NCI-H2227 (cell line): Measurements from ENCODE around the gene HMGCL.
A peak's percentile ranks its signal among the peaks of the same experiment; 100 is the strongest.
"Not testable (repeated sequence)": the region's sequence is repeated elsewhere in the genome, so short reads cannot be mapped to it uniquely, and the experiment has no call there.

Experiments used
- DNase-seq: peaks from one replicate; lab custom pipeline; 2025; ENCODE audit not compliant: unreplicated experiment; lab: John Stamatoyannopoulos, UW

Gene HMGCL

DNA sequence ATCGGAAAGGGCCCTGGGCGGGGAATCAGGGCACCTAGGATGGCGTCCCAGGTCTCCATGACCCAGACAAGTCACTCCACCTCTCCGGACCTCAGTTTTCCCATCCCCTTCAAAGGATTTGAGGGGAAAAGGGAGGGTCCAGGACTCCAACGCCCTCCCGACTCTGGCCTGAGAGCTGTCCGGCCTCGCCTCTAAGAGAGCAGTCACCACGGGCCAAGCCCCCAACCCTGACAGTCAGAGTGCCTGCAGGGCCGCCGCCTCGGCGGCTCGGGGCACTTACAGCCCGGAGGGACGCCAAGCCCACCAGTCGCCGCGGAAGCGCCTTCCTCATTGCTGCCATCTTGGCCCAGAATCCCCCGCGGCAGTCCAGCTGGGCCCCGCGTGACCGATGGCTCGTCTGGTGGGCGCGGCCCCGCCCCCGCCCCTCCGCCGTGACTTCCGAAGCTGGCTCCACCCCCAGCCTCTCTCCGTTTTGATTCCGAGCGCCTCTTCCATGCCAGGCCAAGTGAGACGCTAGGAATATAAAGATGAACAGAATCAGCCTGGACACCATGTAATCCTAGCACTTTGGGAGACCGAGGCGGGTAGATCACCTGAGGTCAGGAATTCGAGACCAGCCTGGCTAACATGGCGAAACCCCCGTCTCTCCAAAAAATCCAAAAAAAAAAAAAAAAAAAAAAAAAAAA lies at the start of gene HMGCL:
TSS of gene HMGCL (minus strand) at position 354 of the 686 bp plus-strand sequence. CDS start at position 340, 14 bp downstream.
- peak; percentile 95 for DNase-seq

DNA sequence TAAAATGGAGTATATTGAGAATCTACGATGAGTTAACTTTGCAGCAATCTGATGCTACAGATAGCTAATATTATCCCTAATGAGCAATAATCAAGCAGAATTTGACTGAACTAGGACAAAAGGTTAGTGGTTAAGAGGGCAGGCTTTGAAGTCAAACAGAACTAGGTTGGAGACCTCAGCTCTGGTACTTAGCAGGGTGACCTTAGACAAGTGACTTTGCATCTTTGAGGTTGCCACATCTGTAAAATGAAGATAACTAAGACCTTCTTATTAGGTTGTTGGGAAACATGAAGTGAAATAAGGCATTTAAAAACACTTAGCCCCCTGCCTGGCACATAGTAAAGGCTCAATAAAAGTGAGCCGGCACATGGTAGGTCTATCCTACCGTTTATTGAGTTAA lies 47.2 kb upstream of the HMGCL start:
- DNase-seq = no peak

DNA sequence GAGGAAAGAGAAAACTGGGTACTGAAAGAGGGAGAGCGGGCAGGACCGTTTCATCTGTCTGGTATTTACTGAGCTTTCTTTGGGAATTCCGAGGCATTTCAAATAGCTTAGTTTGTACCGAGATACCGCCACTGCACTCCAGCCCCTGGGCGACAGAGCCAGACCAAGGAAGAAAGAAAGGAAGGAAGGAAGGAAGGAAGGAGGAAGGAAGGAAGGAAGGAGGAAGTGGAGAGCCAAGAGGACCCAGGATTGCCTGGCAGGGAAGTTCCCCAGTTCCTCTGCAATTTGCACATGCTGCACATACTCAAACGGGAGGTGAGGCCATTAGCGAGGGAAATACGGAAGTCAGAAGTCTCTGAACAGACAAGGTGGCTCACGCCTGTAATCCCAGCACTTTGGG lies 43.8 kb upstream of the HMGCL start:
- DNase-seq = no peak

DNA sequence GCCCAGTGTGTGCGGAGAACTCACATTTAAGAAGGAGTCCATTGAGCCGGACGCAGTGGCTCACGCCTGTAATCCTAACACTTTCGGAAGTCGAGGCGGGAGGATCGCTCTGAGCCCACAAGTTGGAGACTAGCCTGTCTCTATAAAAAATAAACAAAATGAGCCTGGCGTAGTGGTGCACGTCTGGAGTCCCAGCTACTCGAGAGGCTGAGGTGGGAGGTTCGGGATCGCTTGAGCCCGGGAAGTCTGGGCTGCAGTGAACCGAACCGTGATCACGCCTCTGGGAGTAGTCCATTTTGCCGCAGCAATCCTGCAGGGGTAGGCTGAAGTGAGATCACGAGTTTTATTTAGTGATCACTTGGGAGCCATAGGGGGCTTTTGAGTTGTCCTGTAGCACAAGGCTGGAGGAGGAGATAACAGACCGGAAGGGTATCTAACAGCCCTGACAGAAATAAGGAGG lies 43.4 kb upstream of the HMGCL start:
- peak; percentile 74 for DNase-seq

DNA sequence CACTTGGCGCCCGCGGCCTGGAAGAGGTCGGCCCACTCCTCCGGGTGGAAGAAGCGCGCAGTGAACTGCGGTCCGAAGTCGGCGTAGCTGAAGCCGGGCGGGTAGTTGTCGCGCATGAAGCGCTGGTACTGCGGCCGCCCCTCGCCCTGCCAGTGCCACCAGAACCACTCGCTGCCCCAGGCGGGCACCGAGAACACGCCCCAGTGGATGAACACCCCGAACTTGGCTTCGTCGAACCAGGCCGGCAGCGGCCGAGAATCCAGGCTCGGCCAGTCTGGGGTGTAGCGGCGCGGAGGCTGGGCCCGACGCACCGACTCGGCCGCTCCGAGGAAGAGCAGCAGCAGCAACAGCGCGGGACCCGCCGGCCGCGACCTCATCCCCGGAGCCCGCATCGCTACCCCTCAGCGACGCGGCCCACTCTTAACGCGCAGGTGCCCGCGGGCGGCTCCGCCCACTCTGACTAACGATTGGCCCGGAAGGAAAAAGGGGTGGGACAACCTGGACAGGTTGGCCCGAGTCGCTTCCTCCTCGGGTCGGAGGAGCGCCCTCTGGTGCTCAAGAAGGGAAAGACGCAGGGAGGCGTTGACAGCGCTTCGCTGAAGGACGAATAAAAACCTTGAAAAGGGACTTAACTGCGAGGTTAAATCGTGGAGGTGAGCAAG lies 42.8 kb upstream of the HMGCL start, which contains the start of gene FUCA1:
TSS of gene FUCA1 (minus strand) at position 396 of the 662 bp plus-strand sequence. CDS start at position 392, 4 bp downstream.
- peak; percentile 99 for DNase-seq

DNA sequence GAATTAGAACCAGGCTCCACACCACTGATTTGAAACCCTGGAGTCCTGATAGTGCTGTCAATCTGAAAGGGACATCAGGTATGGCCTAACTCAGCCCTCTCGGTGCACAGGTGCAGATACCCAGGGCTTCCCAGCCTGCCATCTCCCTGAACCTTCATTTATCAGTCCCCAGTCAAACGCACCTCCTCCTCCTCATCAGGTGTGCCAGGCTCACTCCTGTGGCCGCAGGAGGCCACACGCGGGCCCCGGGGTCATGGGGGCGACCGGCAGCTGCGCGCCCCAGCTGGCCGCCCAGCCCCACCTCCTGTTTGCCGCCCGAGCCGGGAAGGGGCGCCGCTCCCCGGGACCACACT lies 42.3 kb upstream of the HMGCL start:
- no peak for DNase-seq

DNA sequence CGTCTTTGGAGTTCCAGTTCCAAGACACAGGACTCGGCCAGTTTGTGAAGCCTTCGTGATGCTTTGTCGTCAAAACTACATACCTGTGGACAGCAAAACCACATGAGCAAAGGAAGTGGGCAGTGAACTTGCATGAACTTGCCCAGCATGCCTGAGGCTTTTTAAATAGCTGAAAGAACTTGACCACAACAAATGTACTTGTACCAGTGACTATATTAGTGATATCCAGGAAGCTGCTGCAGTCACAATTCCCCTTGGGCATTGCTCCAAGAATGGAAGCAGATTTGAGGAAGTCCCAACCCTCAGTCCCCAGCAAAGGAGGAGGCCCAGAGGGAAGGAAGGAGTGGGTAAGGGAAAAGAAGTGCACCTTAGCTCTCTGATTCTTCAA lies 40.3 kb upstream of the HMGCL start:
- DNase-seq = no peak

DNA sequence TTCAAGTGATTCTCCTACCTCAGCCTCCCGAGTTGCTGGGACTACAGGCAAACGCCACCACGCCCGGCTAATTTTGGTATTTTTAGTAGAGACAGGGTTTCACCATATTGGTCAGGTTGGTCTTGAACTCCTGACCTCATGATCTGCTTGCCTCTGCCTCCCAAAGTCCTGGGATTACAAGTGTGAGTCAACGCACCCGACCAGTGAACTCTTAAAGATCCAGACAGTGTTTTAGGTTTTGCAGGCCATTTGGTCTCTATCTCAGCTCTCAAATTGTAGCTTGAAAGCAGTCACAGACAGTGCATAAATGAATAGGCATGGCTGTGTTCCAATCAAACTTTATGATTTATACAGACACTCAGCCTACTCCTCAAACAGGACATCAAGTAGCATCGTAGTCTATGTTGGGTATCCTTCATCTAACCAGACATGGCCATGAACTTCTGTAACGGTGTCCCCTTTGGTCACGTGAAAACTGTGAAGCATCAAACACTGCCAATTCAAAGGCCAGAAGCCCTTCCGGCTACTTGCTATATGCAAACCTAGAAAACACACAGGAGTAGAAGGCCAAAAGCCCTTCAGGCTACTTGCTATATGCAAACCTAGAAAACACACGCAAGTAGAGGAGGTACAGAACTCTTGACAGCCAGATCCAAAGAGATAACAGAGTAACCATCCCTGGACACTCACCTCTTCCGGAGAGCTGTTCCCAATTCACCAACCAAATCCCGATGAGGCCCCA lies 39.7 kb upstream of the HMGCL start:
- no peak for DNase-seq

DNA sequence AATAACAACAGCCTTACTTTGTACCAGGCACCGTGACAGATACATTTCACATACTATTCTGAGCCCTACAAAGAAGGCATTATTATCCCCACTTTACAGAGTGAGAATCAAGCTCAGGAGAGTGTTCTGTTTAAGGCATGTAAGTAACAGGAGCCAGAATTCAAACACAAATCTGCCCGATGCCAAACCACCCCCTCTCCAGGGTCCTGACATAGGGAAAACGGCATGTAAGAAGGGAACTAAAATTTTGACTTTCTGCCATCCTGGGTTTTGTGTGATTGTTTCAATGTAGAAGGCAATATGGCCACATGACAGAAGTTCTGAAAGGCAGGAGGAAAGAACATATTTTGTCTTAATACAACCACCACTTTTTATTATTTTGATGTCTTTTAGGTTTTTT lies 37.4 kb upstream of the HMGCL start:
- DNase-seq = no peak

DNA sequence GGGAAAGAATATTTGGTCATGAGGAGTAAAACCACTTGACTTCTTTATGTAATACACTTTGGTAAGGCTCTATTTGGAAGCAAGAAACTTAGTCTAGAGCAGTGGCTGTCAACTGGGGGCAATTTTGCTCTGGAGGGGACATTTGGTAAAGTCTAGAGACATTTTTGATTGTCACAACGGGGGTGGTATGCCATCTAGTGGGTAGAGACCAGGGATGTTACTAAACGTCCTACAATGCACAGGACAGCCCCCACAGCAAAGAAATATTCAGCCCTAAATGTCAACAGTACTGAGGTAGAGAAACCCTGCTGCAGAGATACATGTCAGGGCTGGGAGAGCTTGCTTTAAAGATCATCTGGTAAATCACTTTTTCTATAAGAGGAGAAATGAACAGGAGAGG lies 29.3 kb upstream of the HMGCL start:
- no peak for DNase-seq

DNA sequence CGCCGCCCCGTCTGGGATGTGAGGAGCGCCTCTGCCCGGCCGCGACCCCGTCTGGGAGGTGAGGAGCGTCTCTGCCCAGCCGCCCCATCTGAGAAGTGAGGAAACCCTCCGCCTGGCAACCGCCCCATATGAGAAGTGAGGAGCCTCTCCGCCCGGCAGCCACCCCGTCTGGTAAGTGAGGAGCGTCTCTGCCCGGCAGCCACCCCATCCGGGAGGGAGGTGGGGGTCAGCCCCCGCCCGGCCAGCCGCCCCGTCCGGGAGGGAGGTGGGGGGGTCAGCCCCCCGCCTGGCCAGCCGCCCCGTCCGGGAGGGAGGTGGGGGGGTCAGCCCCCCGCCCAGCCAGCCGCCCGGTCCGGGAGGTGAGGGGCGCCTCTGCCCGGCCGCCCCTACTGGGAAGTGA lies 27.9 kb upstream of the HMGCL start:
- not testable (repeated sequence) for DNase-seq

DNA sequence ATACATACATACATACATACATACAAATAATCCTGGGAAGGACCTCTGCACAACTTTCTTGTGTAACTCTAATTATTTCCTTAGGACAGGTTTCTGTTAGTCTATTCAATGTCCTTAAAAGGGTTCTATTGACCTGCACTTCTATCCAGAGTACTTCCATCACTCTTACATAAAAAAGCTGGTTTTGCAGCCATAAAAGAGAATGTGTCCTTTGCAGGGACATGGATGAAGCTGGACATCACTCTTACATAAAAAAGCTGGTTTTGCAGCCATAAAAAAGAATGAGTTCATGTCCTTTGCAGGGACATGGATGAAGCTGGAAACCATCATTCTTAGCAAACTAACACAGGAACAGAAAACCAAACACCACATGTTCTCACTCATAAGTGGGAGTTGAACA lies 26.2 kb upstream of the HMGCL start:
- DNase-seq = not testable (repeated sequence)

DNA sequence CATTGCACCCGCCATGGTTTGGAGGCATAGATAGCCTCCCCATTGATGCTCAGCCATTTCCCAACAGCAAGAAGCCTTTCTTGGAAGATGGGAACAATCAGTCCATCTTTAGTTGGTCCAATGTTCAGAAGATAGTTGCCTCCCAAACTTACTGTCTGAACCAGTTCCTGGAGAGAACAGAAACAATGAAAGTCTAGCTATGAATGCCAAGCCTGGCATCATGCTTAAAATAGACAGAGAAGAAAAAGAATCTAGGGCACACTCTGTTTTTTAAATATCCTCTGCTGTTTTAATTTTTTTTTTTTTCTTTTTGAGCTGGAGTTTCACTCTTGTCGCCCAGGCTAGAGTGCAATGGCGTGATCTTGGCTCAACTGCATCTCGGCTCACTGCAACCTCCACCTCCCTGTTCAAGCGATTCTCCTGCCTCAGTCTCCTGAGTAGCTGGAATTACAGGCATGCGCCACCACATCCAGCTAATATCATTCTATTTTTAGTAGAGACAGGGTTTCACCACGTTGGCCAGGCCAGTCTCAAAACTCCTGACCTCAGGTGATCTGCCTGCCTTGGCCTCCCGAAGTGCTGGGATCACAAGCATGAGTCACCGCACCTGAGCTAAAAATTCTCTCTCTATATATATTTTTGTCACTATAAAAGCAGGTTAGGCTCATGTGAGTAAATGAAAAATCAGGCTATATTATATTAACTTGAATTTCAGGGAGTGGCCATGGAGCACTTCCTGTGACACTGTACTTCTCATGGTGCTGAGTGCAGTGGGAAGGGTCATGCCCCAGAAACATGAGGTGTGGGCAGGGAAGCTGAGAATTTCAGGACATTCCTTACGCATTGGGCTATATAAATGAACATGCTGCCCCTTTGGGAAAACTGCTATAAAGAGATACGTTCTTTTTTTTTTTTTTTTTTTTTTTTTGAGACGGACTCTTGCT lies 23.7 kb upstream of the HMGCL start:
- DNase-seq = no peak

DNA sequence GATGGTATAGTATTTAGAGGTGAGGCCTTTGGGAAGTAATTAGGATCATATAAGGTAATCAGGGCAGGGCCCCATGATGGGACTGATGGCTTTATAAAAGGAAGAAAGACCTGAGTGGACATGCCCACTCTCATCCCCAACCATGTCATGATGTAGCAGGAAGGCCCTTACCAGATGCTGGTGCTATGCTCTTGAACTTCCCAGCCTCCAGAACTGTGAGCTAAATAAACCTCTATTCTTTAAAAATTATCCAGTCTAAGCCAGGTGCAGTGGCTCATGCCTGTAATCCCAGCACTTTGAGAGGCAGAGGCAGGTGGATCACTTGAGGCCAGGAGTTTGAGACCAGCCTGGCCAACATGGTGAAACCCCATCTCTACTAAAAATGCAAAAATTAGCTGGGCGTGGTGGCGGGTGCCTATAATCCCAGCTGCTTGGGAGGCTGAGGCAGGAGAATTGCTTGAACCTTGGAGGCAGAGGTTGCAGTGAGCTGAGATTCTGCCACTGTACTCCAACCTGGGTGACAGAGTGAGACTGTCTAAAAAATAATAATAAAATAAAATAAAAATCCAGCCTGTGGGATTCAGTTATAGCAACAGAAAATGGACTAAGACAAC lies 22.4 kb upstream of the HMGCL start:
- DNase-seq = not testable (repeated sequence)

DNA sequence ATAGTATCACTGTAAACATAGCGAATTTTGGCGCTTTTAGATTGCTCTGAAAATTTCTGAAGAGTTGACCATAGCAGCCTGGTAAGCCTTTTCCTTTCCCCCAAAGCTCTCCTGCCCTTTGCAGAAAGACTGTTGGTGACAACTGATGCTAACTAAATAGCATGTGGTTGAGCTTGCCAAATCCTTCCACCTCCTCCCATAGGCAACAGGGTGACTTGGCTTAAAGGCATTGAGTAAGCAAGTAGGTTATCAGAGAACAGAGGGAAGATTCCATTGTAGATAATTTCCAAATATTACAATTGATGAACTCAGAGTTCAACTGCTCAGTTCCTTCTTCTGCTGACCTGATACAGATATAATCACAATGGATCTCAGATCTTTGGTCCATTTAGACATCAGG lies 19.9 kb upstream of the HMGCL start:
- DNase-seq = no peak

DNA sequence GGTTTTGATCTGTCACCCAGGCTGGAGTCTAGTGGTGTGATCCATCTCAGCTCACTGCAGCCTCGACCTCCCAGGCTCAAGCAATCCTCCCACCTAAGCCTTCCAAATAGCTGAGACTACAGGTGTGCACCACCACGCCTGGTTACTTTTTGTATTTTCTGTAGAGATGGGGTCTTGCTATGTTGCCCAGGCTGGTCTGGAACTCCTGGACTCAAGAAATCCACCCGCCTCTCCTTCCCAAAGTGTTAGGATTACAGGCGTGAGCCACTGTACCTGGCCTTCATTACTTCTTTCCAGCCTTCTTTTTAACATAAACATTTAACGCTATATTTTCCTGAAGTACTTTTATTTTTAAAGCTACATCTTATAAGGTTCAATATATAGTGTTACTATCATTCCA lies 18.4 kb upstream of the HMGCL start:
- no peak for DNase-seq

DNA sequence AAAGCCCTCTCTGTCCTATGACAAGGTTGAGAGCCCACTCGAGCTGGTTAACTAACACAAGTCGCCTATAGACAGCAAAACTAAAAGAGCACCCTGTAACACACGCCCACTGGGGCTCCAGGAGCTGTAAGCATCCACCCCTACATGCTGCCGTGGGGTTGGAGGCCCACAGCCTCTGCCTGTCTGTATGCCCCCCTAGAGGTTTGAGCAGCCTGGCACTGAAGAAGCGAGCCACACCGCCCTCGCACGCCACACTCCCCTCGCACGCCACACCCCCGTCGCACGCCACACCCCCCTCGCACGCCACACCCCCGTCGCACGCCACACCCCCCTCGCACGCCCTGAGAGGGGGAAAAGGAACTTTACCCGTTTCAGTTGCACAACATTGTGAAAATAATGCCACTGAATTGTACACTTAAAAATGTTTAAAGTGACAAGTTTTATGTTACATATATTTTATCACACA lies 13.2 kb upstream of the HMGCL start:
- peak; percentile 72 for DNase-seq

DNA sequence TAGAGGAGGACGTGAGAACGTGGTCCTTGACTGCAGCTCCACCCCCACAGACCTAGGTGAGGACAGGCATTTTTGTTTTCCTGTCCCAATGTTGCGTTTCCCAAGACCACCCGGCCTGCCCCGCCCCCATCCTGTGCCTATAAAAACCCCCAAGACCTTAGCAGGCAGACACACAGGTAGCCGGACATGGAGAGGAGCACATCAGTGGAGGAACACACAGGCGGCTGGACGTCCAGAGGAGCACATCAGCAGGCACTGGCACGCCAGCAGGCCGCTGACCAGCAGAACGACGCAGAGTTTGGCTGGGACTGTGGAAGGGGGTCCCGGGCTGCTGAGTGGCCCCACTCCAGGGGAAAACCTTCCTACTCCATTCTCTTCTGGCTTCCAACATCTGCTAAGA lies 12.7 kb upstream of the HMGCL start:
- no peak for DNase-seq

DNA sequence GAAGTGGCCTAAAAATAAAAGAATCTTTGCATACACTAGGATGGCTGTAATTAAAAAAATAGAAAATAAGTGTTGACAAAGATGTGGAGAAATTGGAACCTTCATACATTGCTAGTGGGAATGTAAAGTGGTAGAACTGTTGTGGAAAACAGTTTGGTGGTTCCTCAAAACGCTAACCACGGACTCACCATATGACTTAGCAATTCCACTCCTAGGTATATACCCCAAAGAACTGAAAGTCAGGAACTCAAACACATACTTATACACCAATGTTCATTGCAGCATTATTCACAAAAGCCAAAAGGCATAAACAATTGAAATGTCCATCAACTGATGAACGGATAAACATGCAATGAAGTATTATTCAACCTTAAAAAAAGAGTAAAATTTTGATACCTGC lies 10.8 kb upstream of the HMGCL start:
- no peak for DNase-seq

DNA sequence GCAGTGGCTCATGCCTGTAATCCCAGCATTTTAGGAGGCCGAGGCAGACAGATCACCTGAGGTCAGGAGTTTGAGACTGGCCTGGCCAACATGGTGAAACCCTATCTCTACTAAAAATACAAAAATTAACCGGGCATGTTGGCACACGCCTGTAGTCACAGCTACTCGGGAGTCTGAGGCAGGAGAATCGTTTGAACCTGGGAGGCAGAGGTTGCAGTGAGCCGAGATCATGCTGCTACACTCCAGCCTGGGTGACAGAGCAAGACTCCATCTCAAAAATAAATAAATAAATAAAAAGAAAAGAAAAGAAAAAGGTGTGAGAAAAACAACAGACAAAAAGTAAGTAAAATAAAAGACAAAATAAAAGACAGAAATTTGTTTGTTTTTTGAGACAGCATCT lies 8.9 kb upstream of the HMGCL start:
- not testable (repeated sequence) for DNase-seq
